IPS-NIHi7 (cell line): ENCODE data around the gene HOMER2.
"Not testable (repeated sequence)": the region's sequence is repeated elsewhere in the genome, so short reads cannot be mapped to it uniquely, and the experiment has no call there.

Source experiments
- DNase-seq: peaks from one replicate; pipeline ENCODE4 v3.0.0; 2012; ENCODE audit warnings: mixed read lengths; ENCODE audit errors: extremely low spot score

The HOMER2 gene

DNA sequence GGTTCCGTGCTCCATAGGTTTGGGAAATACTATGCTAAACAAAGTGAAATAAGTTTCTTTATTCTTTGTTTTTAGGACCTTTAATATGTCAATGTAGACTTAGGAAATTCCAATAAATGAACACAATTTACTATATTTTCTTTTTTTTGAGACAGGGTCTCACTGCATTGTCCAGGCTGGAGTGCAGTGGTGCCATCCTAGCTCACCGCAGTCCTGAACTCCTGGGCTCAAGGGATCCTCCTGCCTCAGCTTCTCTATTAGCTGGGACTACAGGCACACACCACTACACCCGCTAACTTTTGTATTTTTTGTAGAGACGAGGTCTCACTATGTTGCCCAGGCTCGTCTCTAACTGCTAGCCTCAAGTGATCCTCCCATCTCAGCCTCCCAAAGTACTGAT, 12.4 kb upstream of the HOMER2 start:
- no peak for DNase-seq

DNA sequence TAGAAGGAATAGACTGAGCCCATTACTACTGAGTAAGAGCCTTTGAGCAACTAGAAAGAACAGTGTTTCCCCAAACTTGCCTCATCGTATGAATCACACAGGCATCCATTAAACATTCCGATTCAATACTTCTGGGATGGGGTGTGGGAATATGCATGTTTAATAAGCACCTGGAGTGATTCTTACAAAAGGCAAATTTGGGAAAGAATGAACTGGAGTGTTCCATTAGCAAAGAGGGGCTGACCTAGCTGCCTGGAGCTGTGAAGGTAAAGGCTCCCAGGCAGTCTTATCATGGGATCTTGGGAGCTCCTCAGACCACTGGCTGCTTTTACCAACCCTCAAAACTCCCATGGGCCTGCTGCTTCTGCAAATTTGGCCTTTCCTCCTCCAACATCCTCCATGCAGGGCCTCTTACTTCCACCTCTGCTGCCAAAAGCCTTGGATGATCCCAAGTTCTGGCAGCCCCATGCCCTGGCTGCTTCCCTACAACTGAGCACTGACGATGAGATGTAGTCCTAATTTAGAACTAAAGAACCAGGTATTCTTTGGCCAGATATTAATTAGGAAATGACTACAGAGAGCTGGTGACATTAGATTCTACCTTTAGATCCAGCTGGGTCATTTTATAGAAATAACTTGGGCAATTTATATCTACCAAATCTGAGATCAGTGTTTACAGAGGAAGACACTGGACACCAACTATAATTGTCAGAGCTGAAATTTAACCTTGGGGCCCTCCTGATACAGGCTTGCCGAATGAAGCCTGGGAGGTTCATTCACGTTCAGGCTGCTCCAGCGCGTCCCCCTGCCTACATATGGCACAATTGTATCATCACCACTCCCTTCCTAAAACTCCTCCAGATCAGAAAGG, 11.2 kb upstream of the HOMER2 start:
- no peak for DNase-seq

DNA sequence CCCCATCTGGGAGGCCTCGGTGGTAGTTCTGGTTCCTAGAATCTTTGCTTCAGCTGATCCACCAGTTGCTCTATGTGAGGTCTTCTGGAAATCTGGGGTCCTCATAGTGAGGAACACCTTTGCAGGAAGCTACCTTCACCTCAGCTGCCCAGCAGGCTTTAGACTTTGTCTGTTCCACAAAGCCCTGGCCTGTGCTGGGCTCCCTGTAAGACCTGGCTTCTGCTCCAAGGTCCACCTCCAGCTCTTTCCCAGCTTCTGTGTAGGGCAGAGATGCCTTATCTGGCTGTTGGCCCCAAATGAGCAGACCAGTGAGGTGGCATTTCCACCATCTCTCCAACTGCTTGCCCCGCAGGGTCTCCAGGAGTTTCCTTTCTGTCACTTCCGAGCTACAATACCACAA, 8.2 kb upstream of the HOMER2 start:
- DNase-seq: no peak

DNA sequence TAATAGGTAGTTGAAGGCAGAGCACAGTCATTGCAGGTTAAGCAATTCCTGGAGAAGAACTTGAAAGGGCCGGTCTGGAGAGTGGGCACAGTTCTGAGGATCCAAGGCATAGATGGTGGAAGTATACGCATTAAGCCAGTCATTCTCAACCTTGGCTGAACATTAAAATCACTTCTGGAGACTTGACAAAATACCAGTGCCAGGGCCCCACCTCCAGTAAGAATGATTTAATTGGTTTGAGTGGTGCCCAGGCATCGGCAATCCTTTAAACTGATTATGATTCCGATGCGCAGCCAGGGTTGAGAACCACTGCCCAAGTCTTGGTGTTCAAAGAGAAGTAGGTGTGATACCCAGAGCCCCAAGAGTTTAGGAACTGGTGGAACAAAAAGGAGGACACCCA, 6.9 kb upstream of the HOMER2 start:
- DNase-seq: no peak

DNA sequence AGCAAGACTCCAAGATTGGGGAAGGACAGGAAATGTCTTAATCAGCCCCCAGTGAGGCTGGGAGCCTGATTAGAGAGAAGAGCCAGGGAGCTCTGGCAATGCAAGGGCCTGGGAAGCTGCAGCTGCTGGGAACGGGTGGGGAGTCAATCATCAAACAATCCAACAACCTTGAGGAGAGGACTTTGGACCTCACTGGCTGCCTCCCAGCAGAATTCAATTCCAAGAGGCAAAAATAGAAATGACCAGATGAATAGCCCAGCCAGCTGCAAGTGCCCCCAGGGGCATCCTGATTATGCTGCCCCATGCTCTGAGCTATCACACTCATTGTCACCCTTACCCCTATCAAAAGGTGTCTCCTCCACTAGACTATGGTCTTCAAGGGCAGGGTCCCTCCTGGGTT, 6.1 kb upstream of the HOMER2 start:
- no peak for DNase-seq

DNA sequence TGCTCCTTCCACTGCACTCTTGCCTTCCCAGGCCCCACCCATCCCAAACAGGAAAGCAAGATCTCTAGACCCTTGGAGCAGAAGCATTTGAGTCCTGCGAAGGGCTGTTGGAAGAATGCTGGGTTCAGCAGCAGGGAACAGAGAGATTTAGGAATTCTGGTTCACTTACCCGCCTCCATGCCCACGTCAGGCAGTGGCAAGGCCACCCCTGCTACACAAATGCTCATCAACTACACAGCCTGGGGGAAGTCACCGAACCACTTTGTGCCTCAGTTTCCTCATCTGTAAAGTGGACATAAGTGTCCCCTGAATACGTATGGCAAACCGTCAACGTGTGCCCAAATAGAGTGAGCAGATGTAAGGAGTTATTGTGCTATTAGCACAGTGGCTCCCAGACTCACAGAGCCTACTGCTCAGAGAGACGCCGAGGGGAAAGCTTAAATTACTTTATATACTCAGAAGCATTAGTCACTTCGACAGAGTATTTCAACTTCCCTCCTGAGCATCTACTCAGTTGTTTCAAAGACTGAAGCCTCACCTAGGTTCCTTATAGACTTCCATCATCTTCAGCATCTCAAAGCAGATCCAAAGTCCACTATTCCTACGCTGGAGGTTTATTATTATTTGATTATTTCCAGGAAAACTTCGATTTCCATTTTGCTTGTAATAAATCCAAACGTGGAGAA, 905 bp downstream of the HOMER2 start:
- DNase-seq: no peak

DNA sequence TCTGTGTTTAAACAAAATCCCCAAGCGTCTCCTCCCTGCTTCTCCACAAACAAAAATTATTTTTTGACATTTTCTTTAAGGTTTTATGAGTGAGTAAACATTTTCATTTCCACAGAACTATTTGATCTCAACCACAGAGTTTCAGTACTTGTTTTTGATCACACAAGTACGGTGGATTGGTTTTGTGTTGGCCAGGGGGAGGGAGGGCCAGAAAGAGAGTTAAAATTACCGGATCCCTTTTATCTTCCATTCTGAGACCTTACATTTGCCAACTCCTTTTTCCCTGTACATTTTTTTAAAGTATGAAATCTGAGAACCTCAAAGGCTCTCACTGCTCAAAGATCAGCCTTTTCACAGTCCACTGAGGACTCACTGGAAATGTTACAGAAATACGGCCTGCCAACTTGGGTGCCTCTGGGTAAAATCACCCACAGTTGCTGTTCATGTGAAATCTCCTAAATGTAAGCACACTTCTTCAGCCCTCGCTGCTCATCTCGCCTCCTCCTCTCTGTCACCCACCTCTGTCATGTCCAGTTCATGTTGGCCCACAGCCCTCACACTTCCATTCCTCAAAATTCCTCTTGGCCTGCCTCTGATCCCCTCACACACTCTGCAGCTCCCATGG, 1.7 kb downstream of the HOMER2 start:
- no peak for DNase-seq

DNA sequence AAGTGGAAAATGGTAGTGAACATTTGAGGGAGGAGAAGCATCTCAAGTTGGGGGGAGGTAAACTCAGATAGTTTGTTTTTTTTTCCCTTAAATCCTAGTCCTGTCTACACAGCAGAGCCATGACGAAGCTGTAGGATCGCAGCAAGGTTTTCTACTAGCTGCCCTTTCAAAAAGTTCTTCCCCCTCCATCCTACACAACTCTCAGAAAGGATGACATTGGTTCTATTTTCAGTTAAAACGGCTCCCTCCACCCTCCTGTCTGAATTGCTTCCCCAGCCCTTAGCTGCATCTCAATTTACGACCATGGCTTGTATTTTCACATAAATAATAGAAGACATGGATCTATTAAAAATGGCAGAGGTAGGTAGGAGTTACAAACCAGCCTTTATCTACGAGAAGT, 2.2 kb downstream of the HOMER2 start:
- no peak for DNase-seq

DNA sequence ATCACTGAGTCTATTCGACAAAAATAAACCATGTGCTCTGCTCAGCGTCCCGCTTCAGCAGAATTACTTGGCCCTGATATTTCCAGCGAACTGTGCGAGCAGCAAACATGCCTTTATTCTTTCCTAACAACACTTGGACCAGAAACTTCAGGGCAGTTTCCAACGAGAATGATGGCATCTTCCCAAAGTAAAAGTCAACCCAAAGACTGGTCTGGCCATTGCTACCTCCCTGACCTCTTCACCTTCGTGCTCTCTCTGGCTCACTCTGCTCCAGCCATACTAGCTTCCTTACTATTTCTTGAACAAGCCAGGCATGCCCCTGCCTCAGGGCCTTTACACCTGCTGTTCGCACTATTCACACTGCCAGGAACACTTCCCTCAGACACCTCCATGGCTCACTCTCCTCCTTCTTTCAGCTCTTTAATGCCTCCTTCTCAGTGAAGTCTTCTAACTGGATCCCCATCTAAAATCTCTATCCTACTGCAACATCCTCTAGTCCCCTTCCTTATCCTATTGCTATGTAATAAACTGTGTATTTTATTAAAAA, 6.3 kb downstream of the HOMER2 start:
- no peak for DNase-seq

DNA sequence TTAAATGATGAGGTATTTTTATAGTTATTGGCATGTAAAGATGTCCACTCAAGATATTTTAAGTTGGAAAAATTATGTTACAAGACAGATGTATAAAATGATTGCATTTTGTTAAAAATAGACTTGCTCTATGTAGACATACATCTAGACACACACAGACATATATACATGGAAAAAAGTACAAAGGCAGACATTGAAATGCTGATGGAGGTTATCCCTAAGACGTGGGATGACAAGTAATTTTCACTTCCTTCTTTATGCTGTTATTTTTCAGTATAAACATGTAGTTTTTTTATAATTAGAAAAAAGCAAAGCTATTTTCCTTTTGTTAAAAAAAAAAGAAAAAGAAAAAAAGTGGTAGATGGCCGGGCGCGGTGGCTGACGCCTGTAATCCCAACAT, 7.2 kb downstream of the HOMER2 start:
- DNase-seq: no peak

DNA sequence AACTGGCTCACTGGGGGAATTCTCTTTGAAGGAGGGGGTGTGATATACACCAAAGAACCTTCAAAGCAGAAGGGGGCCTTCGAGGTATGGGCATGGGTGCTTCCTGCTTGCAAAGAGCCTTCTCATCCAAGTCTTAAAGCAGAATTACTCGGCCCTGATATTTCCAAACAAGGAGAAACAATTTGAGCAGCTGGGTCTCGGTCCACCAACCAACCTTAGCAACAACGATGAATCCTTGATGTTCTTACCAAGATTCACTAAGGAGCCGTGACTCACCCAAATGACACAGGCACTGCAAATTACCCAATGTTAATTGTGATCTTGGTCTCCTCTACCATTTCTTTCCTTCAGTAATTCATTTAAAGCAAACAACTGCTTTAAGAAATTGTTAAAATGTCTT, 7.7 kb downstream of the HOMER2 start:
- DNase-seq: no peak

DNA sequence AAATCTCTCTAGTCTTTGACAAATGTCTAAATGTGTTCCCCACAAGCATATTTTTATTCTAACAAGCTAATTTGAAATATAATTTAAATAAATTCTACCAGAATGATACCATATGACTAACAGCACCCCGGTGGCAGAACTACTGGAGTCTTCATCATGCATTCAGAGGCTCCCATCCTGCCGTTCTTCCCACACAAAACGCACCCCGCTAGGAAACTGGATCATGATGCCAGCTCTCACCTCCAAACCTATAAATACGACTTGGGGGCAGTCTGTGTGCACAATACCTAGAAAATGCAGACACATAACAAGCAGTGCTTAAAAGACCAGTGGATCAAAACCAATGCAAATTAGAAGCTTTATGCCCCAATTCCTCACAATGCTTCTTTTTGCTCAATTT, 8.5 kb downstream of the HOMER2 start:
- no peak for DNase-seq

DNA sequence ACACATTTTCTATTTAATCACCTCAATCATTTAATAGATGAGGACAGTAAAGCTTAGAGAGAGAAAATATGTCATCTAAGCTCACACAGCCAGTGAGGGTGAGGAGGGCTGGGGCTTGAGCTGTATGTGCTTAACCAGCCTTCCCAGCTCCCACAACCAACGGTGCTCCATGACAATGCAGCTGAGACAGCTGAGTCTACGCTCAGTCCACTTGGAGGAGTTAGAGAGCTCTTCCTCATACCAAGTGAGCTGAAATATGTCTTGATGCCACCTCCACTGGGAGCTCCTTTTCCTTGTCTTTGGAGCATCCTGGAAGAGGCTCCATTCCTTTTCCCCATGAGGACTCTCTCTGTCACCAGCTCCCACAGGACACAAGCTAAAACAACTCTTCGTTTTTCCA, 9.3 kb downstream of the HOMER2 start:
- DNase-seq: peak; percentile 39

DNA sequence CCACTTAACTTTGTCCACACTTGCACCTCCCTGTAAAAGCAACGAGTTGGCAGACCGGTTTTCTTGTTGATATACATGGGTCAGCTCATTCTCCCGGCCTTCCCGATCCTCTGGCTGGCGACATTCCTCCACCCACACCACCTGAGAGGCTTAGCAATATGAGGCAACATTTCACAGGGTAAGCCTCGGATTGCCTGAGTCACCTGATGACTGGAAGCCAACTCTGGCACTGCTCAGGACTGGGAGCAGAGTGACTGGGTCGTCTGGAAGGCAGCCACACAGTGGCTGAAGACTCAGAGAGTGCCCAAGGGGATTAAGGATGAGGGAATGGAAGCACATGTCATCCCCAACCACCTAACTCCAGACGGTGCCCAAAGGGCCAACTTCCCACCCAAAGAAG, 9.8 kb downstream of the HOMER2 start:
- no peak for DNase-seq

DNA sequence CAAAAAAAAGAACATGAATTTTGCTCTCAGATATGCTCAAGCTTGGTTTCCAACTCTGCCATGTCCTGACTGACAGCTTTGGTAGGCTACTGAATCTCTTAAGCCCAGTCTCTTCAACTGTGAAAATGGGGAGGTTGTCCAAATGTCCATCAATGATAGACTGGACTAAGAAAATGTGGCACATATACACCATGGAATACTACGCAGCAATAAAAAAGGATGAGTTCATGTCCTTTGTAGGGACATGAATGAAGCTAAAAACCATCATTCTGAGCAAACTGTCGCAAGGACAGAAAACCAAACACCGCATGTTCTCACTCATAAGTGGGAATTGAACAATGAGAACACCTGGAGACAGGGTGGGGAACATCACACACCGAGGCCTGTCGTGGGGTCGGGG, 12.8 kb downstream of the HOMER2 start:
- DNase-seq: not testable (repeated sequence)

DNA sequence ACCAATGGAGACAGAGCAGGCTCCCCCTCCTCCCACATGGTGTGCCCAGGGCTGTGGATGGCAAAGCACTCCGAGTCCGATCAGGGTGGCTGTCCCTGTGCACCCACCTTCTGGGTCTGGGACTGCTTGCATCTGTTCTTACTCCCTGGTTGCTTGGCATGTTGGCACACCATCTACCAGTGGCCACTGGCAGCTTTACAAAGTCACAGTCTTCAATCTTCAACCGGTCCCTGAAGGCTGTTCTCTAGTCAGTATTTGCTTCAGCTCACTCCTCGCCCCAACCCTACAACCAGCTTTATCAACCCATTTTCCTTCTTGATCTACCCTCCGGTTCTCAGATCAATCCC, 14.8 kb downstream of the HOMER2 start:
- DNase-seq: no peak

DNA sequence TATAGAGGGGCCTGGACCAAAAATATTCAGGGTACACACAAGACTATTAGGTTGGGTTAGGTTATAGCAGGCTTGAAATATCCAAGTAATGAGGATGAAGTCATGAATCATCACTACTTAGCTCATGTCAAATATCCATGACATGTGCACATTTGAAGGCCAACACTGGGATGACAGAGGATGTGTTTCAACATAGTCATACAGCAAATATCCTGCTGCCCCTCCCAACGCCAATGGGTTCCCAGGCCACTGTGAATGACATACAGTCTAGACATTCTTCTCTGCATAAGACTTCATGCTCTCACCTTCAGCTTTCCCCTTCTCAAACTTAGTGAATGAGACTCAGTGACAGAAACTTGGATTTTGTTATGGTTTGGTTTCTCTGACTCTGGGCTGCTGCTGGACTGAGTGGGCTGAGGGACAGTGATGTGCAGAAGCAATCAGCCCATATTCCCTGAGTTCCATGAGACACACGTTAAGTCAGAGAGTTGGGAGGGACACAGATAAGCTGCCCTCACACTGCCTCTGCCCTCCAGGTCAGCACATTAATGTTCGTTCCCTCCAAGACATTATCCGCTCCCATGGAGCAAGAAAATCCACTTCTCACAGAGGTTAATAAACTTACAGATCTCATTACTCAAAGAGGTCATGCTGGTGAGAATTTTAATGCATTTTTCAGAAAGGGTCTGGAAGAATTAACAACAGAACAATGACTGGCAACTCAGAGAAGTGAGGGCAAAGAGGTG, 15.4 kb downstream of the HOMER2 start:
- no peak for DNase-seq

DNA sequence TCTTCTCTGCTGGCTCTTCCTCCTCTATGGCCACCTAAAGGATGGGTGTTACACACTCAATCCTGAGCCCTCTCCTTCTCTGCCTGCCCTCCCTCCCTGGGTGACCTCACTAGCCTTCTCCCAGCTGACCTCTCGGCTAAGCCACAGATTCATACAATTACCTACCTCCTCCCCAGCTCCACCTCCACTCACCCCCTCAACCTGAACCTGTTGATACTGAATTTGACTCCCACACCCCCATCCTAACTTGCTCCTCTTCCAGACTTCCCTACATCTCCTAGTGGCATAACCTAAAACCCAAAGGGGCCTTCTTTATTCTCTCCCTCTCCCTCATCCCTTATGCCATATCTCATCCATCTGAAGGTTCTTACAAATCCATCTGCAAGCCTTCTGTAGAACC, 17.1 kb downstream of the HOMER2 start:
- no peak for DNase-seq

DNA sequence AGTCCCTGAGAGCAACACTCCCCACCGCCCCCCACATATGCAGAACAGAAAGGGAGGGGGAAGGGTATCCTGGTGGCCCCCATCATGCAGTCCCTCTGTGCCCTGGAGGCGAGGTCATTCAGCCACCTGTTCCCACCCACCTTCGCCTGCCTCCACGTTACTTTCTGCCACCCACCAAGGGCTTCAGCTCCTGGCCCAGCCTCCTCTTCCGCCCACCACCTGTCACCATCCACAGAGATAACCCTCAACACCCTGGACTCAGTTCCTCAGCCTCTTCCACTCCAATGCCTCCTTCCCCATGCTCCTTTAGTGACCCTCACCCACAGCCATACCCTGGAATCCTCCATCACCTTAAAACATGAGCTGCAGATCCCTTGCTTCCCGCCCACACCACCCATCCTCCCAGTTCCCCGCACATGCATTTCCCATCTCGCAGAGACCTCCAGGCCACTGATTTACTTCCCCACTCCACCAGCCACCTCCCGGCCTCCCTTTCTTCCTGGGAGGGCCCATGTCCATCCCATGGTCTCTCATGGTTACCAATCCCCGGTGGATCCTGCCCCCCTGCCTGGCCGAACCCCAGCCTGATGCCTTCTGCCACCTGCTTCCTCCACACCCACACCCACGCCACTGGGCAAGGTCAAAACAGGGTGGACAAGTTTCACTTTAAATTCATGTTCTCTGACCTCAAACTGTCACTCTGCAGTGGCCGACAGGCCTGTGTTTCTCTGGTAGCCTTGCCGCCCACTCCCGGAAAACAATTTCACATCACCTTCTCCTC, 18.2 kb downstream of the HOMER2 start:
- no peak for DNase-seq

DNA sequence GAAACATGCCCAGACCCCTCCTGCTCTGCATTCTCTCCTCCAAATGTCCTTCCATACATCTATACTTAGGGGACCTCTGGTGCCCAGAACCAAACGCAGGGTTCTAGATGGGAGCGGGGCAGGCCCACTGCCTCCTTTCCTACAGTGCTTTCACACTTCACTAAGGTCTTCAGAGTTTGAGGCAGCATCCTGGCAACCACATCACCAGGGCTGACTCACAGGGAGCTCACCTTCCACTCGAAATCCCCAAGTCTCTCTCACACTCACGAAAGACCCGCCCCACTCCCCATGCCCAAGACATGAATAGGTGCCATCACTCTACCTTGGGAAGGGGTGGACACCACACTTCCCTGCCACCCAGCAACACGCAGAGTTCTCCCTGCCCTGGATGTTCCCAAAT, 18.9 kb downstream of the HOMER2 start:
- DNase-seq: no peak

DNA sequence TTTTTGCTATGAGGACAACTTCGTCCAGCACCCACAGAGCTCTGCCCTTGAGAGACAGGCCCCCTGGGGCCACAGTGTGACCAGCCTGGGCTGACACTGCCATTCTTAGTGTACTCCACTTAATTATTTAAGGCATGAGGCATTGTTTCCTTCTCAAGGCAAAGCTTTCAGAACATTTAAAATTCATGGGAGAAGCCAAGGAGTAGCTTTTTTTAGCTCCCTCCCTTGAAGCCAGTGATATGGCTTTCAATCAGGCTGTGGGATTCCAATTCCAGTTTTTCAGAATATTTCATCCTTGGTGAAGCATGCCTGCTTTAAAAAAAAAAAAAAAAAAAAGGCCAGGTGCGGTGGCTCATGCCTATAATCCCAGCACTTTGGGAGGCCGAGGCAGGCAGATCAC, 21.3 kb downstream of the HOMER2 start:
- DNase-seq: no peak
